Aorta (tissue), 5 donors: ENCODE measurements around the gene VSIG4. TPM values are rescaled to one million over a fixed set of nuclear protein-coding genes. Genes with fewer than 3 reads are reported as not detected.
A peak's percentile ranks its signal among the peaks of the same experiment; 100 is the strongest.

ENCODE experiments used
- ATAC-seq: fragments of 200-7000 bp; cut with Tn5 transposase; one replicate; pipeline ENCODE4 v1.9.1; 2022; ENCODE audit warnings: moderate library complexity; ENCODE audit not compliant: low FRiP score
- DNase-seq, 2 donors: peaks; one replicate each; pipeline ENCODE4 v3.0.0-alpha.2; 2020
- H3K27ac ChIP-seq, 2 donors: one replicate each; pipeline ENCODE4 v1.5.1; 2013; ENCODE audit warnings: low read length in 2 of 2, mild to moderate bottlenecking in 2 of 2, moderate library complexity in 2 of 2, control low read depth in 1 of 2, inconsistent platforms in 1 of 2, low read depth in 1 of 2
- H3K27me3 ChIP-seq, 2 donors: one replicate each; pipeline ENCODE4 v1.6.1; 2013; ENCODE audit warnings: control low read depth in 1 of 2, low read length in 1 of 2, mild to moderate bottlenecking in 1 of 2, moderate library complexity in 1 of 2; ENCODE audit not compliant: insufficient read depth in 2 of 2, control insufficient read depth in 1 of 2
- H3K36me3 ChIP-seq, 2 donors: one replicate each; pipeline ENCODE4 v1.6.1; 2013; ENCODE audit warnings: control low read depth in 1 of 2, low read length in 1 of 2, mild to moderate bottlenecking in 1 of 2; ENCODE audit not compliant: insufficient read depth in 2 of 2, control insufficient read depth in 1 of 2
- H3K4me1 ChIP-seq, 2 donors: one replicate each; pipeline ENCODE4 v1.6.1; 2013; ENCODE audit warnings: low read length in 2 of 2, control low read depth in 1 of 2, mild to moderate bottlenecking in 1 of 2, moderate library complexity in 1 of 2; ENCODE audit not compliant: insufficient read depth in 2 of 2, control insufficient read depth in 1 of 2
- H3K4me3 ChIP-seq, 2 donors: one replicate each; pipeline ENCODE4 v1.5.1; 2013; ENCODE audit warnings: low read length in 2 of 2, control low read depth in 1 of 2, mild to moderate bottlenecking in 1 of 2
- H3K9me3 ChIP-seq: one replicate; pipeline ENCODE4 v1.6.1; 2013; ENCODE audit warnings: mild to moderate bottlenecking, low read length; ENCODE audit not compliant: control insufficient read depth
- WGBS, 2 donors: extraction: QIAGEN DNeasy Blood & Tissue Kit; methylation state at CpG; one replicate each; pipeline ENCODE4 v1.1.7; 2013; 5-methylcytosine and 5-hydroxymethylcytosine counted together
- intact Hi-C, 2 donors: fragments of 100-400 bp; cut with DNase I; formaldehyde crosslinking; loops; one replicate each; pipeline versions ENCODE4 v1.14.2 to v1.15.0; 2022
- polyA plus RNA-seq, 2 donors: library from polyadenylated mRNA; stranded (reverse); fragments of 200-250 nt; gene quantifications; one replicate each; pipeline ENCODE4 v1.2.3, GENCODE V29; 2013
- total RNA-seq, 2 donors: library from RNA; stranded (reverse); fragmentation: NEBNext Ultra II Directional; extraction: Animal tissue kit (Norgen Biotek cat#: 25700); gene quantifications; one replicate each; pipeline ENCODE4 v1.2.1, GENCODE V29; 2021
- donor health status: healthy with polysubstance abuse.
- donor health status: Bipolar disorder and iron deficiency.
- donor health status: DM: no; HTN: no; CAD: no.
- donor health status: DM: no; HTN: no; CAD: no.
- donor health status: DM: yes; HTN: yes; CAD: no.

The VSIG4 gene
- total and polyA plus RNA-seq, 4 donors, result 20.6 to 115 (median 109) TPM

DNA sequence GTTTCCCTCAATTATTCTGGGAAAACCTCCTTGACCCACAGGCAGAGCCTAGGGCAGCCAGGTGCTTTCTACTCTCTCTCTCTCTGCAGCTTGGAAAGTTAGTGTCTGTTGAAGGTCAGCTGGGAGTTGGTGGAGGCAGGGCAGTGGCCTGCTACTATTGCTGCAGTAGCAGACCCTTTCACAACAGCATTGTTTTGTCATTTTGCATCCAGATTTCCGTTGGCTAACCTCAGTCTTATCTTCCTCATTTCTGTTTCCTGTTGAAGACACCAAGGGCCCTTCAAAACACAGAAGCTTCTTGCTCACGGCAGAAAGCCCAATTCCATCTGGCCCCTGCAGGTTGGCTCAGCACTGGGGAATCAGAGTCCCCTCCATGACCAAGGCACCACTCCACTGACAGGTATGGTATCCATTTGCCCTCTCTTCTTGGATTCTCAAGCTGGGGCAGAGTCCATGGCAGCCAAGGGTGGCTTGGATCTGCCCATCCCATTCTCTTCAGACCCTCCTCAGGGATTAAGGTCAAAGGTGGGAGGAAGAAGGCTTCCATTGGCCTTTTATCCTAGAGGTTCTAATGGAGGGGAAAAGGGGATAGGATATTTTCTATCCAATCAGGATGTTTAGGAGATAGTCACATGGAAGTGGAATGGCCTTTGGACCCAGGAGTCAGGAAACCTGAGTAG is 24.6 kb downstream of the VSIG4 start:
- Histone ChIP-seq H3K9me3 (no peaks in the 10 kb centered on the region), H3K4me3 (no peak overlapping the region), H3K4me1 (no peaks in the 10 kb centered on the region), H3K27ac (no peak overlapping the region), H3K36me3 (no peaks in the 10 kb centered on the region), H3K27me3 (peaks cover 0 to 3% of the 10 kb centered on the region in 2 donors)
- DNase-seq, result peak in 1 of 2 donors; percentile 54
- ATAC-seq, result peak; percentile 45
- WGBS, 2 donors, result 45 to 67% methylated on average over 2 of the region's 2 CpGs
- intact Hi-C loops, result no loop called here

DNA sequence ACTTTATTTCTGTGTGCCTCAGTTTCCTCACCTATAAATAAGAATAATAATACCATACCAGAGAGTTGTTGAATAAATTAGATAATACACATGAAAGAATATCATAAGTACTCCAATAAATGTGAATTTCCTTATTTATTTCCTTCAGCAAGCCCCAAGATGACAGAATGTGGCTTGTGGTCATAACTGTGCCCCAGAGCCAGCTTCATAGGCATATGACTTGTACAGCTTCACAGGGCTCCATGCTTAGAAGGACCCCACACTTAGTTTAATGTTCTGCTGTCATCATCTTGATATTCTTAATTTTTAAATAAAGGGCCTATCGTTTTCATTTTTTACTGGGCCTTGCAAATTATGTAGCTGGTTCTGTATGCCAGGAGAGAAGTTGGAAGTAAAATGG is 25.3 kb downstream of the VSIG4 start:
- Histone ChIP-seq H3K9me3 (no peaks in the 10 kb centered on the region), H3K4me3 (no peak overlapping the region), H3K27ac (no peak overlapping the region), H3K36me3 (no peaks in the 10 kb centered on the region), H3K4me1 (no peaks in the 10 kb centered on the region), H3K27me3 (peaks cover 0 to 3% of the 10 kb centered on the region in 2 donors)
- no peak for DNase-seq
- no peak for ATAC-seq
- WGBS, 2 donors, result 66 to 77% methylated on average over 1 of the region's 1 CpG
- intact Hi-C loops, result no loop called here

DNA sequence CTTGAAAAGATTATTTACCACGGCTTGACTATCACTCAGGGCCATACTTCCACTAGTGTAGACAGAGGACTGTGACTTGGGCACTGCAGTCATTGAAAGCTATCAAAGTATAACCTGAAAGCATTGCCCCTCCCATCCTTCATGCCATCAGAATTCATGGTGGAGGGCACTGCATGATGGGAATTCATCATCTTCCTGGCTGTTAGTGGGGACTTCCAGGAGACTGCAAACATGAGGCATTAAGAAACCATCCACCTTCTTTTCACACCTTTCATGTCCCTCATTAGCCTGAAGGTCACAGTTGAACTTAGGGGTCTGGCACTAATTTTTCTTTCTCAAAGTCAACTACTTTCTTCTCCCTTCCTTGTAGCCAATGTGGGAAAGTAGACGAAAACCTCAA is 25.8 kb downstream of the VSIG4 start:
- Histone ChIP-seq H3K4me1 (no peaks in the 10 kb centered on the region), H3K4me3 (no peak overlapping the region), H3K27me3 (peaks cover 0 to 3% of the 10 kb centered on the region in 2 donors), H3K9me3 (no peaks in the 10 kb centered on the region), H3K27ac (no peak overlapping the region), H3K36me3 (no peaks in the 10 kb centered on the region)
- intact Hi-C loops, result no loop called here
- WGBS, 2 donors, result 38 to 67% methylated on average over 2 of the region's 2 CpGs
- DNase-seq (no peak), ATAC-seq (no peak)

DNA sequence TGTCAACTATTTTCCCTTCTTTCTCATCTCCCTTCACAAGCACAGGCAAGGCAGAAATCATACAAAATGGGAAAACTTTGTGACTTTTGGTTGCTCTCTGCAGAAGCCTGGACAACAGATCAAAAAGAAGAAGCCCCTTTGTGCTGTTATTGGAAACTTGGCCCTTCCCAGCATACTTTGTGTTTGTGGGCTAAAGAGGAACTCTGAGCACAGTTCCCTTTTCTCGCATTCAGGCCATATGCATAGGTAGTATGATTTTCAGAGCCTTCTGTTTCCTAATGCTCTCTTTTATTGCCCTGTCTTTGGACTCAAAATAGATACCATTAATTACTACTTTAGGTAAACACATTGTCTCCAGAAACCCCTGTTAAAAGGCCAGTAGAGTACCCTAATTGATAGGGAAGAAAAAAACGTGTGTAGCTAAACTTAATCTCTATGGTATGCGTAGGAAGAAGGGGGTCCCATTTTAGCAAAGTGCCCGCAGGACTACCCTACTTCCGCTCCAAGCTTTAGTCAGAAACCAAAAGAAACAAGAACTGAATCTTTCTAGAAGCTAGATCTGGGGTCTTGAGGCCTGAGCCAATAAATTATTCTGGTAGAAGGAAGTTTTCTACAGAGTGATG is 26.6 kb downstream of the VSIG4 start:
- 65 to 79% methylated on average over 5 of the region's 5 CpGs for WGBS, 2 donors
- Histone ChIP-seq H3K27me3 (peaks cover 0 to 3% of the 10 kb centered on the region in 2 donors), H3K27ac (no peak overlapping the region), H3K9me3 (no peaks in the 10 kb centered on the region), H3K4me3 (no peak overlapping the region), H3K4me1 (no peaks in the 10 kb centered on the region), H3K36me3 (no peaks in the 10 kb centered on the region)
- peak; percentile 47 for ATAC-seq
- intact Hi-C loops, result no loop called here
- DNase-seq, result no peak

DNA sequence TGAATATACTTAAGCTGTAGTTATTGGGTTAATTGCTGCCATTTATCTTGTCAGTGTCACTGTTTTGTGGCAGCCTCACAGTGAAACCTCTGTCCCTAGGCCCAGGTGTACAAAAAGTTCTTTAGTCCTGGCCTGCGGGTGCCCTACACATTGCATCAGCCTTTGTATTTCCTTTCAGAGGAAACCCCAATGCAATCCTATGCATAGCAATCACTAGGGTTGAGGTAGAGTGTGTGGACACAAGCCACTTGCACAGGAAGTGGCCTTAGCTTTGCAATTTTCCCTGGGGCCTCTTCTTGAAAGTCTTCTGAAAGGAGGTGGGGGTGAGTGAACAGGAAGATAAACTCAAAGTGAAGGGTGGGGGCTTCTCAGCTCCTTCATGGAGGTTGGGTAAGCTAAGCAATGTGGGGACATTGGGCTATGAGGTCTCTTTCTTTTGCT is 27.8 kb downstream of the VSIG4 start:
- no peaks in the 10 kb centered on the region for H3K4me1 ChIP-seq
- H3K4me3 ChIP-seq, result no peak overlapping the region
- H3K27me3 ChIP-seq, result no peaks in the 10 kb centered on the region
- H3K27ac ChIP-seq, result no peak overlapping the region
- ATAC-seq (peak; percentile 56), DNase-seq (no peak)
- no peaks in the 10 kb centered on the region for H3K9me3 ChIP-seq
- intact Hi-C loops, result no loop called here
- no peaks in the 10 kb centered on the region for H3K36me3 ChIP-seq
- 71 to 75% methylated on average over 1 of the region's 1 CpG for WGBS, 2 donors

DNA sequence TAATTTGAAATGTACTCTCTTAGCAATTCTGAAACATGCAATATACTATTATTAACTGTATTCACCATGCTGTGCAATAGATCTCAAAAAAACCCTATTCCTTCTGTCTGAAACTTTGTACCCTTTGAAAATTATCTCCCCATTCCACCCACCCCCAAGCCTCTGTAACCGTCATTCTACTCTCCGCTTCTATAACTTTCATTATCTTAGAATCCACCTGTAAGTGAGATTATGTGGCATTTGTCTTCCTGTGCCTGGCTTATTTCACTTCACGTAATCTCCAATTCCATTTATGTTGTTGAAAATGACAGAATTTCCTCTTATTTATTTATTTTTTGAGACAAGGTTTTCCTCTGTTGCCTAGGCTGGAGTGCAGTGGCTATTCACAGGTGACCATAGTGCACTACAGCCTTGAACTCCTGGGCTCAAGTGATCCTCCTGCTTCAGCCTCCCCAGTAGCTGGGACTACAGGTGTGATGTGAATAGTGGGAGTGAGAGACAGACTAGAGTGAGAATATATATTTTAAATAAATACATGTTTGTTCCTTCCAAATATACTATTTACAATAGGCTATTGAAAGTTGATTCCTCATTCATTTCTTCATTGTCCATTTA is 30.5 kb downstream of the VSIG4 start:
- H3K4me1 ChIP-seq, result no peaks in the 10 kb centered on the region
- no peaks in the 10 kb centered on the region for H3K27me3 ChIP-seq
- H3K36me3 ChIP-seq, result no peaks in the 10 kb centered on the region
- ATAC-seq (no peak), DNase-seq (no peak)
- intact Hi-C loops, result no loop called here
- H3K27ac ChIP-seq, result no peak overlapping the region
- 71% methylated on average over 3 of the region's 3 CpGs for WGBS, 2 donors
- H3K4me3 ChIP-seq, result no peak overlapping the region
- H3K9me3 ChIP-seq, result no peaks in the 10 kb centered on the region

DNA sequence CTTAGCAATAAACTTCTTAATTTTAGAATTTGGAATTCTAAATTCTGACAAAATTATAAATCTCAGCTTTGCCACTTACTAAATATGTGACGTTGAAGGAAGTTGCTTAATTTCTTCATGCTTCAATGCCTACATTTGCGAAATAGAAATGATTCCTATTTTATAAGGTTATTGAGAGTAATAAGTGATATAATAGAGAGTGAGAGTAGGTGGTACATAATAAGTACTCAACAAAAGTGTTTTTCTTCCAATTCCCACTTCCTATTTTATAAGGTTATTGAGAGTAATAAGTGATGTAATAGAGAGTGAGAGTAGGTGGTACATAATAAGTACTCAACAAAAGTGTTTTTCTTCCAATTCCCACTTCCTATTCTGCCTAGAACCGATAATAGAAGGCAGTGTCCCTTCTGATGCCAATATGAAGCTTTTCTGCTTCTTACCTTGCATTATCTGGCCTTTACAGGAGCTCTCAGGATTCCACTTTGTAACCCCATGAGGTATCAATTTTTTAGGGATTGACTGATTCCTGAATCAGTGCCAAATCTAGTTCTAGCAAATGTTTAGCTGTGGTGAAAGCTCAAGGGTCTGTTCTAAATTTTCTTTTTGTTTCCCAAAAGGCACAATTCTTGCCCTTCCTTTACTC is 31.4 kb downstream of the VSIG4 start:
- Histone ChIP-seq H3K27me3 (no peaks in the 10 kb centered on the region), H3K36me3 (no peaks in the 10 kb centered on the region), H3K9me3 (no peaks in the 10 kb centered on the region), H3K4me3 (no peak overlapping the region), H3K4me1 (no peaks in the 10 kb centered on the region), H3K27ac (no peak overlapping the region)
- DNase-seq (no peak), ATAC-seq (no peak)
- intact Hi-C loops, result no loop called here
- WGBS, 2 donors, result 64 to 85% methylated on average over 3 of the region's 3 CpGs

DNA sequence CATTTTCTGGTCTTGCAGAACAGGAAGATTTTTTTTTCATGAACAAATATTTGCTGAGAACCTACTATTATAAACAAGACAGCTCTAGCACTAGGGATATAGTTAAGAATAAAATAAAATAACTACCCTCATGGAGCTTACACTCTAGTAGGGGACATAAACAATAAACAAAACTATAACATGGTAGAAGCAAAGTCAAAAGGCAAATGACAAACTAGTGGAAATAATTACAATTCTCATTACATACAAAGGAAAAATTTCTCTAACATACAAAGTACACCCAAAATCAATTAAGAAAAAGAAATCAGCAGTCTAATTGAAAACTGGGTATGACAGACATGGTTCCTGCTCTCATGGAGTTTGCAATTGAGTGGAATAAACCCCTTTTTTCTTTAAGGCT is 32.0 kb downstream of the VSIG4 start:
- H3K9me3 ChIP-seq, result no peaks in the 10 kb centered on the region
- no peaks in the 10 kb centered on the region for H3K36me3 ChIP-seq
- no peak overlapping the region for H3K4me3 ChIP-seq
- H3K27me3 ChIP-seq, result no peaks in the 10 kb centered on the region
- no peaks in the 10 kb centered on the region for H3K4me1 ChIP-seq
- no peak for ATAC-seq
- intact Hi-C loops, result no loop called here
- DNase-seq, result no peak
- no peak overlapping the region for H3K27ac ChIP-seq
